PC-3 (cell line): ENCODE measurements around the gene KBTBD4.

Source experiments
- EZH2 ChIP-seq: fragments of 300-600 bp; sonication (generic); IDR thresholded peaks from one replicate; pipeline ENCODE4 v1.6.1; 2017; ENCODE audit warnings: antibody characterized with exemption, mild to moderate bottlenecking, low read length; ENCODE audit not compliant: unreplicated experiment
- EZH2phosphoT487 ChIP-seq: fragments of 300-600 bp; sonication (generic); IDR thresholded peaks from 2 replicates; pipeline ENCODE4 v1.6.1; 2018; ENCODE audit warnings: mild to moderate bottlenecking, antibody characterized with exemption, low read length, borderline replicate concordance
- TF ChIP-seq, protein P1 (sequence below): fragments of 300-600 bp; sonication (generic); conservative IDR thresholded peaks from 2 replicates; pipeline ENCODE4 v1.5.1; 2017; ENCODE audit warnings: antibody characterized with exemption, low read depth, mild to moderate bottlenecking, low read length

DNA sequence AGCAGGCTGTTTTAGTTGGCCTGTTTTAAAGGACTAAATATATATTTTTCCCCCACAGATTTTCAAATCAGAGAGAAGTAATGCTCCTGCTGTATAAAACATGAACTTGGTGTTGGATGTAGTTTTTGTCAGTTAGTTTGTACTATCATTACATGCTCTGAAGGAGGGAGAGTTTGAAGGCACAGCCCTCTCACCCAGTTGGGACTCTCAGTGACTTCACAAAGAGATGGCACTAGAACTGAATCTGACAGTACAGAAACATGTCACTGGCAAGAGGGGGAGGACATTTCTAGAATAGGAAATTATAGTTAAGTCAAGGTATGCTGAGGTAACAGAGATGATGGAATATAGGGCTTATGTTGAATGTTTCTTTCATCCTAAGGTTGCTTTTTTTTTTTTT lies 36.5 kb upstream of the KBTBD4 start:
- TF ChIP-seq EZH2phosphoT487 (no peak), EZH2 (no peak)
- TF ChIP-seq, protein P1, sequence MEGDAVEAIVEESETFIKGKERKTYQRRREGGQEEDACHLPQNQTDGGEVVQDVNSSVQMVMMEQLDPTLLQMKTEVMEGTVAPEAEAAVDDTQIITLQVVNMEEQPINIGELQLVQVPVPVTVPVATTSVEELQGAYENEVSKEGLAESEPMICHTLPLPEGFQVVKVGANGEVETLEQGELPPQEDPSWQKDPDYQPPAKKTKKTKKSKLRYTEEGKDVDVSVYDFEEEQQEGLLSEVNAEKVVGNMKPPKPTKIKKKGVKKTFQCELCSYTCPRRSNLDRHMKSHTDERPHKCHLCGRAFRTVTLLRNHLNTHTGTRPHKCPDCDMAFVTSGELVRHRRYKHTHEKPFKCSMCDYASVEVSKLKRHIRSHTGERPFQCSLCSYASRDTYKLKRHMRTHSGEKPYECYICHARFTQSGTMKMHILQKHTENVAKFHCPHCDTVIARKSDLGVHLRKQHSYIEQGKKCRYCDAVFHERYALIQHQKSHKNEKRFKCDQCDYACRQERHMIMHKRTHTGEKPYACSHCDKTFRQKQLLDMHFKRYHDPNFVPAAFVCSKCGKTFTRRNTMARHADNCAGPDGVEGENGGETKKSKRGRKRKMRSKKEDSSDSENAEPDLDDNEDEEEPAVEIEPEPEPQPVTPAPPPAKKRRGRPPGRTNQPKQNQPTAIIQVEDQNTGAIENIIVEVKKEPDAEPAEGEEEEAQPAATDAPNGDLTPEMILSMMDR, result no peak
